ENCODE measurements around the gene RALY.
A peak's percentile ranks its signal among the peaks of the same experiment; 100 is the strongest.

The RALY gene

GRCh38 chr20:34075647-34076046 lies 81.9 kb downstream of the RALY start:
- no peak for DNase-seq

- no peak for DNase-seq
Observed at GRCh38 chr20:34076952-34077351, 83.2 kb downstream of the RALY start.

GRCh38 chr20:34078540-34078939 lies 84.8 kb downstream of the RALY start:
- no peak for DNase-seq

- DNase-seq: no peak
Observed at GRCh38 chr20:34079818-34080217, 86.1 kb downstream of the RALY start.

GRCh38 chr20:34082232-34082887 lies 88.6 kb downstream of the RALY start:
- no peak for DNase-seq

GRCh38 chr20:34083137-34083536 lies 89.4 kb downstream of the RALY start:
- peak in 10 of 56 donors; percentile 3 to 62 (median 10) for DNase-seq

GRCh38 chr20:34083781-34084180 lies 90.1 kb downstream of the RALY start:
- DNase-seq: no peak

- DNase-seq: no peak
Observed at GRCh38 chr20:34084227-34084923, 90.7 kb downstream of the RALY start.

GRCh38 chr20:34085544-34086040 lies 91.9 kb downstream of the RALY start:
- DNase-seq: no peak

GRCh38 chr20:34088305-34089174 lies 94.8 kb downstream of the RALY start:
- no peak for DNase-seq

GRCh38 chr20:34089175-34089479 lies 95.4 kb downstream of the RALY start:
- DNase-seq: no peak

GRCh38 chr20:34089655-34090345 lies 96.1 kb downstream of the RALY start:
- DNase-seq: peak in 2 of 56 donors; percentile 2 to 26

- DNase-seq: no peak
Observed at GRCh38 chr20:34090645-34091044, 96.9 kb downstream of the RALY start.

GRCh38 chr20:34091637-34092200 lies 98.0 kb downstream of the RALY start:
- no peak for DNase-seq

GRCh38 chr20:34093895-34094294 lies 100.2 kb downstream of the RALY start:
- DNase-seq: no peak

GRCh38 chr20:34095825-34096224 lies 102.1 kb downstream of the RALY start:
- DNase-seq: no peak

GRCh38 chr20:34096699-34097444 lies 103.2 kb downstream of the RALY start:
- DNase-seq: no peak

- DNase-seq: no peak
Observed at GRCh38 chr20:34098570-34098969, 104.9 kb downstream of the RALY start.

GRCh38 chr20:34099675-34100074 lies 106.0 kb downstream of the RALY start:
- DNase-seq: no peak

GRCh38 chr20:34100576-34100975 lies 106.9 kb downstream of the RALY start:
- DNase-seq: no peak

Measured in nucleus accumbens (tissue), 56 donors.